Measurements from ENCODE around the gene EML4.

- TF ChIP-seq, protein P1, sequence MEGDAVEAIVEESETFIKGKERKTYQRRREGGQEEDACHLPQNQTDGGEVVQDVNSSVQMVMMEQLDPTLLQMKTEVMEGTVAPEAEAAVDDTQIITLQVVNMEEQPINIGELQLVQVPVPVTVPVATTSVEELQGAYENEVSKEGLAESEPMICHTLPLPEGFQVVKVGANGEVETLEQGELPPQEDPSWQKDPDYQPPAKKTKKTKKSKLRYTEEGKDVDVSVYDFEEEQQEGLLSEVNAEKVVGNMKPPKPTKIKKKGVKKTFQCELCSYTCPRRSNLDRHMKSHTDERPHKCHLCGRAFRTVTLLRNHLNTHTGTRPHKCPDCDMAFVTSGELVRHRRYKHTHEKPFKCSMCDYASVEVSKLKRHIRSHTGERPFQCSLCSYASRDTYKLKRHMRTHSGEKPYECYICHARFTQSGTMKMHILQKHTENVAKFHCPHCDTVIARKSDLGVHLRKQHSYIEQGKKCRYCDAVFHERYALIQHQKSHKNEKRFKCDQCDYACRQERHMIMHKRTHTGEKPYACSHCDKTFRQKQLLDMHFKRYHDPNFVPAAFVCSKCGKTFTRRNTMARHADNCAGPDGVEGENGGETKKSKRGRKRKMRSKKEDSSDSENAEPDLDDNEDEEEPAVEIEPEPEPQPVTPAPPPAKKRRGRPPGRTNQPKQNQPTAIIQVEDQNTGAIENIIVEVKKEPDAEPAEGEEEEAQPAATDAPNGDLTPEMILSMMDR (IDR thresholded peaks at IDR 0.05) = no peak
- TF ChIP-seq EP300 (IDR thresholded peaks at IDR 0.05; ENCODE audit: borderline replicate concordance in 1 of 2, low read depth in 1 of 2, low read length in 1 of 2) (no peak), POLR2AphosphoS5 (IDR thresholded peaks at IDR 0.05; ENCODE audit: low read depth, low read length) (no peak), SMC3 (IDR thresholded peaks at IDR 0.05; ENCODE audit: low read depth, low read length) (no peak), EZH2phosphoT487 (IDR thresholded peaks at IDR 0.05; ENCODE audit: borderline replicate concordance, low read depth) (no peak), CHD2 (IDR thresholded peaks at IDR 0.05; ENCODE audit: low read length, partially characterized antibody) (no peak), GATA2 (CRISPR knock-in tag; IDR thresholded peaks at IDR 0.05) (no peak), SIN3A (IDR thresholded peaks at IDR 0.05; ENCODE audit: borderline replicate concordance, low read depth, low read length) (no peak), JUND (IDR thresholded peaks at IDR 0.05) (no peak), FOXM1 (IDR thresholded peaks at IDR 0.05; ENCODE audit: low read depth) (no peak), RAD21 (IDR thresholded peaks at IDR 0.05; ENCODE audit: low read length) (no peak), RFX5 (IDR thresholded peaks at IDR 0.05; ENCODE audit: low read length) (no peak)
- TF ChIP-seq, protein P2, sequence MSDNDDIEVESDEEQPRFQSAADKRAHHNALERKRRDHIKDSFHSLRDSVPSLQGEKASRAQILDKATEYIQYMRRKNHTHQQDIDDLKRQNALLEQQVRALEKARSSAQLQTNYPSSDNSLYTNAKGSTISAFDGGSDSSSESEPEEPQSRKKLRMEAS (IDR thresholded peaks at IDR 0.05; ENCODE audit: low read depth) = no peak
- TF ChIP-seq, protein P3, sequence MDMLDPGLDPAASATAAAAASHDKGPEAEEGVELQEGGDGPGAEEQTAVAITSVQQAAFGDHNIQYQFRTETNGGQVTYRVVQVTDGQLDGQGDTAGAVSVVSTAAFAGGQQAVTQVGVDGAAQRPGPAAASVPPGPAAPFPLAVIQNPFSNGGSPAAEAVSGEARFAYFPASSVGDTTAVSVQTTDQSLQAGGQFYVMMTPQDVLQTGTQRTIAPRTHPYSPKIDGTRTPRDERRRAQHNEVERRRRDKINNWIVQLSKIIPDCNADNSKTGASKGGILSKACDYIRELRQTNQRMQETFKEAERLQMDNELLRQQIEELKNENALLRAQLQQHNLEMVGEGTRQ (IDR thresholded peaks at IDR 0.05; ENCODE audit: borderline replicate concordance, low read depth, low read length) = no peak
These were observed 140.2 kb downstream of the EML4 start for GRCh38 chr2:42309366-42309765.

Data from SK-N-SH (cell line).